Fibroblast of skin of abdomen (primary cell): ENCODE measurements around the gene SBK3.
"Not testable (repeated sequence)": the region's sequence is repeated elsewhere in the genome, so short reads cannot be mapped to it uniquely, and the experiment has no call there.

Source experiments
- DNase-seq: peaks from one replicate; pipeline ENCODE4 v3.0.0-alpha.2; 2013

SBK3 gene

DNA sequence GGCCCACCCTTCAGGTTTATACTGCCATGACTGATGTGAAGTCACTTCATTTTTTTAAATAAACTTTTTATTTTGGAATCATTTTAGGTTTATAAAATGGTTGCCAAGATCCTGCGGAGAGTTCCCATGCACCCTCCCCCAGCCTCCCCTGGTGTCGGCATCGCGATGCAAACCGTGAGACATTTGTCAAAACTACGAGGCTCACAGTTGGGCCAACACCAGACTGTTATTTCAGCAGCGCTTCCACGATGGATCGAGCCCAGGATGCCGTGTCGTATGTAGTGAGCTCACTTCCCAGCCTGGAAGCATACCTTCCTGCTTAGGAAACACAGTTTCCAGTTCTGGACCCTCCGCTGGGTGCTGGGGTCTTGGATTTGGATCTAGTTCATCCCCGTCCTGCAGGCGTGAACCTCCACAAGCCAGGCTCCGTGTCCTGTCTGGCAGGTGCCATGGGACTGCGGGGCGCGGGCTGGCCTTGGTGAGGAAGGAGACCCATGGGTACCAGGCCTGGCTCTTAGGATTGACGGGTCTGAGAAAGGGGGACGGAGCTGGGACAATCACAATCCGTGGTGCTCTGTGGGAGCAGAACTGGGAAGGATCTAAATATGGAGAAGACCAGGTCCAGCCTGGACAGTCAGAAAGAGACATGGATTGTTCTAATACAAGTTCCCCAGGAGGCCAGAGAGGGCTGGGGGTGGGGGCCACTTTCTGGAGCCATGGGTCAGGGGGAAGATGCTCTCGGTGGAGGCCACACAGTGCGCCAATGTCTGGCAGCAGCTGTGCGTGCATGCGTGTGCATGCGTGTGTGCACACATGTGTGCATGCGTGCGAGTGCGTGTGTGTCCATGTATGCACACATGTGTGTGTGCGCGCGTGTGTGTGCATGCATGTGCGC lies 6.0 kb downstream of the SBK3 start:
- no peak for DNase-seq

DNA sequence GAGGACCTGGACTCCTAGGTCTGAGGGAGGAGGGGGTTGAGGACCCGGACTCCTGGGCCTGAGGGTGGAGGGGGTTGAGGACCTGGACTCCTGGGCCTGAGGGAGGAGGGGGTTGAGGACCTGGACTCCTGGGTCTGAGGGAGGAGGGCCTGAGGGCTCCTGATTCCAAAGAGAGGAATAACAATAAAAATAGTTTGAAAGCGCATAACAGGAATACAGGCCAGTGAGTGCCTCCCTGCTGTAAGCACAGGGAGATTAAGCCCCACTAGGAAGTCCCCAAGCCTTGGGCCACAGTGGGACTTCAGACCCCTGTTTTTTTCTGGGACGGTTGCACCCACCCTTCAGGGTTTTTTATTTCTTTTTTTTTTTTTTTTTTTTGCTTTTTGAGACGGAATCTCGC lies 7.2 kb downstream of the SBK3 start:
- DNase-seq, result no peak

- peak; percentile 31 for DNase-seq
These were observed 7.6 kb downstream of the SBK3 start for GRCh38 chr19:55537741-55538111.

DNA sequence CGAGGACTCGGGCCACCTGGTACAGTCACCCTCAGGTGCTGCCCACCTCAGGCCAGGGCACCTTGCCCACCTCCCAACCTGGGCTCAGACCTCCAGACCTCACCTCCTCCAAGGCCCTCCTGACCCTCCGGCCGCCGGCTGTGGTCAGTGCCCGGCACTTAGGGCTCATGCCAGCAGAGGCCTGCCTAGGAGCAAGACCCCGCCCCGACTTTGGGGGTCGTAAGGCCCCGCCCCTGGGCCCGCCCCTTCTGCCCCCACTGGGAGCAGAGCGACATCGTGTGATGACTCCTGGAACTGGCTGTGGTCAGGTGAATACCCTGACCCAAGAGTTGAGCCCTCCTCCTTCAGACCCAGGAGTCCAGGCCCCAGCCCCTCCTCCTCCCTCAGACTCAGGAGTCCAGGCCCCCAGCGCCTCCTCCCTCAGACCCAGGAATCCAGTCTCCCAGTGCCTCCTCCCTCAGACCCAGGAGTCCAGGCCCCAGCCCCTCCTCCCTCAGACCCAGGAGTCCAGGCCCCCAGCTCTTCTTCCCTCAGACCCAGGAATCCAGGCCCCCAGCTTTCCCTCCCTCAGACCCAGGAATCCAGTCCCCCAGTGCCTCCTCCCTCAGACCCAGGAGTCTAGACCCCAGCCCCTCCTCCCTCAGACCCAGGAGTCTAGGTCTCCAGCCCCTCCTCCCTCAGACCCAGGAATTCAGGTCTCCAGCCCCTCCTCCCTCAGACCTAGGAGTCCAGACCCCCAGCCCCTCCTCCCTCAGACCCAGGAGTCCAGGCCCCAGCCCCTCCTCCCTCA lies 8.2 kb downstream of the SBK3 start, which contains the start of gene SBK2:
Gene SBK2, minus strand, starts transcription at position 183 of the 790 bp plus-strand sequence. CDS start 839 bp downstream, outside the sequence.
- no peak for DNase-seq

DNA sequence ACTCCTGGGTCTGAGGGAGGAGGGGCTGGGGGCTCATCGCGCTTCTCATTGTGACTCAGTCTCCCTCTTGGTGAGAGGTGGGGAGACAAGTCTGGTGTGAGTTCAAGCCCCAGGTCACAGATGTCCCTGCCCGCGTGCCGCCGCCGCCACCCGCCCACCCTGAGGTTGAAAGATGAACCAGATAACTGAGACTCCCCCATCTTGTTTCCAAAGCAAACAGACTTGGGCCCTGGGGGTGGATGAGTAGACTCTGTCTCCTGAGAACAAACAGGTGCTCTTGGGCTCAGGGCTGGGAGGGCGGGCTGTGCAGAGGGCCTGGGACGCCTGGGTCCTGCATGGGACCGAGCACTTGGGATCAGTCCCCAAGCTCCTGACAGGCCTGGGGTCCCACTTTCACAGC lies 9.0 kb downstream of the SBK3 start:
- DNase-seq, result no peak

DNA sequence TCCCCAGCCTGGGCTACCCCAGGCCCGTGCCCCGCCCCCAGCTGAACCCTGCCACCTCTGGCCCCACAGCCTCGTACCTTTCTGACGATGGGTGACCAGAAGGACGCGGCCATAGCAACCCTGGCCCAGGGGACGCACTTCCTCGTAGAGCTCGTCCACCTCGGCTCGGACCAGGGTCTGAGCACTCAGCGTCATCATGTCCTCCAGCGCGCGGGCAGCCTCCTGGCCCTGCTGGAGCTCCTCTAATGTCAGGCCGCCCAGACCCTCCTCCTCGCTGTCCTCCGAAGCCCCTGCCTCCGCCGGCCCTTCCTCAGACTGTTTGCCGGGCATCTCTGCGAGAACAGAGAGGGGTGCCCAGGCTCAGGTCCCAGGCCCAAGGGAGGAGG lies 9.4 kb downstream of the SBK3 start:
- no peak for DNase-seq

DNA sequence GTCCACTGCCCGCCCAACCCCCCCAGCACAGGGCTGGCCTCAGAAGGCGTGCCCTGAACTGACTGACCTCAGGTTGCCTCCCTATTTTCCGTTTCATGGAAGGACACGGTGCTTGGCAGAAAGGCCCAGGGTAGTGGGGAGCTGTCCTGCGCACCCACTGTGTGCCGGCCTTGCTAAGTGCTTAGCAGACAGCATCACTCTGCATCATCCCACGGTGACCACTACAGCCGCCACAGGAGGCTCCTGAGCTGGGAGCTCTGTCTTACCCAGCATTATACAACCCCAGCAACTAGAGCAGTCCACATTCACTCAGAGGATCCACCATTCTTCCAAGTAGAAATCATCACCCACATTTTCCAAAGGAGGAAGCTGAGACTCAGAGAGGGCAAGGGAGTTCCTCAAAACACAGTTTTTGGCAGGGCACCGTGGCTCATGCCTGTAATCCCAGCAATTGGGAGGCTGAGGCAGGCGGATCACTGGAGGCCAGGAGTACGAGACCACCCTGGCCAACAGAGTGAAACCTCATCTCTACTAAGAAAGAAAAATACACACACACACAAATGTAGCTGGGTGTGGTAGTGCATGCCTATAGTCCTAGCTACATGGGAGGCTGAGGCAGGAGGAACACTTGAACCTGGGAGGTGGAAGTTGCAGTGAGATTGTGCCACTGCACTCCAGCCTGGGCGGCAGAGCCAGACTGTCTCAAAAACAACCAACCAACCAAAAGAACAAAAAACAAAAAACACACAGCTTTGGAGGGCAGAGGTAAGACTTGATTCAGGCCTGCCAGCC lies 10.0 kb downstream of the SBK3 start:
- no peak for DNase-seq

GRCh38 chr19:55534280-55534679 lies 11.1 kb downstream of the SBK3 start:
- DNase-seq, result not testable (repeated sequence)

DNA sequence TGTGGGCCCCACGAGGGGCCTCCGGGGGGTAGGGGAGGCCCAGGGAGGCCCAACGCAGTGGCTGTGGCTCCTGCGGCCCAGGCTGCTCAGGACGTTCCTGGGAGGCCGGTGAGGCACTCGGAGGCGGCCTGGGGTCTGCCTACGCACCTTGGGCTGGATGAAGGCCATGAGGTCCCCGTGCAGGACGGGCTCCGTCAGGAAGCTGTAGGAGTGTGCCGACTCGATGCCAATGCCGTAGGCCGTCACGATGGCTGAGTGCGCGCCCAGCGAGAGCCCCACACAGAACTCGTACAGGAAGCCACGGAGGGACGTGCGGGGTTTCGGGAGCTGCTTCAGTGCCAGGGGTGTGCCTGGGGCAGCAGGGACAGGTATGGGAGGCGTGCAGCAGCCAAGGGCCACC lies 14.3 kb downstream of the SBK3 start:
- DNase-seq, result no peak

- no peak for DNase-seq
These were observed 15.6 kb downstream of the SBK3 start for GRCh38 chr19:55529636-55530234.

DNA sequence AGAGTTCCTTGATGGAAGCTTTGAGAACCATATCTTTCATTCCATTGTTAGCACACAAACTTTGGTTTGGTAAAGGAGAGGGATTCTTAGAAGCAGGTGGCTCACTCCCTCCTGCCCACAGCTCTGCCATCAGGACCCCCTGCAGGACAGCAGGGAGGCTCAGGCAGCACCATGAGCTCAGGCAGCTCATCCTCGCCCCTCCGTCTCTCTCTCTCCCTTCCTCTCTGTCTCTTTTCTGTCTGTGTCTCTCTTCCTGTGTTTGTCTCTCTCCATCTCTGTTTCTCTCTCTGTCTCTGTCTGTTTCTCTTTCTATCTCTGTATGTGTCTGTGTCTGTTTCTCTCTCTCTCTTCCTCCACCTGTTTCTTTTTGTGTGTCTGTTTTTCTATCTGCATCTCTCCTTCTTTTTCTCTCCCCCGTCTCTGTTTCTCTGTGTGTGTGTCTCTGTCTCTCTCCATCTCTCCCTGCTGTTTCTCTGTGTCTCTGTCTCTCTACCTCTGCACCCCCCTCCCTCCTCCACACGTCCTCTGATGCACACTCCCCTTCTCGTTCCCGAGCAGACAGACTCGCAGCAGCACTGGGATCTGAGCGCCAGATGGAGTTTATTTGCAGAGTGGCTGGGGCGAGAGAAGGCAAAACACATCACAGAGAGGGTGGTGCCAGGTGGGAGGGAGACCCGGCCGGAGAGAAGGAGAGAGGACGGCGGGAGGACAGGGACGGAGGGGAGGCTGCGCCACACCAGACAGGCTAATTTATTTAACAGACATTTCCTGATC lies 17.1 kb downstream of the SBK3 start:
- DNase-seq, result peak; percentile 34

- DNase-seq, result no peak
These were observed 17.9 kb downstream of the SBK3 start for GRCh38 chr19:55527197-55528029.

GRCh38 chr19:55526216-55527196 lies 18.8 kb downstream of the SBK3 start:
- peak; percentile 41 for DNase-seq

DNA sequence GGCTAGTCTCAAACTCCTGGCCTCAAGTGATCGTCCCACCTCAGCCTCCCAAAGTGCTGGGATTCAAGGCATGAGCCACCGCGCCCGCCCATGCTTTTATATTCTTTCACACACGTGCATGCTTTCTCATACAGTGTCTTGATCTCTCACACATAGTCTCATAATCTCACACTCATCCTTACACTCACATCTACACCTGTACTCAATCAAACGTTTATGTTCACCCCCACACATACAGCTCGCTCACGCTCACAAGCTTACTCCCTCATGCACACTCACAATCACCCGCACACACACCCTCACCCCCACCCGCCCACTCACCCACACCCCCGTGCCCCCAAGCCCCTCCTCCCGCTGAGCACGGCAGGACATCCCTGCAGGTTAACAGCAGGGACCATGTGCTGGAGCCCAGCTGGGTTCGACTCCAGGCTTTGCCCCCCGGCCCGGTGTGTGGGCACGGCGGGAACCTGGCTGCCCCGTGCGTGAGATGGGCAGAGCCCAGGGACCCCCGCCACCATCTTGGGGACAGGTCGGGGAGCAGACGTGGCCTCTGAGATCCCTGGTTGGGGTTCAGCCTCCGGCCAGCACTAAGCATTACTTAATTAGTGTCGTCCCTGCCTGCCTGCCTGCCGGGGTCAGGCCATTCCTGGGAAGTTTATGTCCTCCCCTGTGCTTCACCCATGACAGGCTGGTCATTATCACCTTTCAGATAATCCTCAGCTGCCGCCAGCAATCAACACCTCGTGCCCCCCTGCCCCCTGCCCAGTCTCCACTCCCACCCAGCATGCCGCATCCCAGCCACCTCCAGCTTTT lies 19.8 kb downstream of the SBK3 start:
- no peak for DNase-seq

DNA sequence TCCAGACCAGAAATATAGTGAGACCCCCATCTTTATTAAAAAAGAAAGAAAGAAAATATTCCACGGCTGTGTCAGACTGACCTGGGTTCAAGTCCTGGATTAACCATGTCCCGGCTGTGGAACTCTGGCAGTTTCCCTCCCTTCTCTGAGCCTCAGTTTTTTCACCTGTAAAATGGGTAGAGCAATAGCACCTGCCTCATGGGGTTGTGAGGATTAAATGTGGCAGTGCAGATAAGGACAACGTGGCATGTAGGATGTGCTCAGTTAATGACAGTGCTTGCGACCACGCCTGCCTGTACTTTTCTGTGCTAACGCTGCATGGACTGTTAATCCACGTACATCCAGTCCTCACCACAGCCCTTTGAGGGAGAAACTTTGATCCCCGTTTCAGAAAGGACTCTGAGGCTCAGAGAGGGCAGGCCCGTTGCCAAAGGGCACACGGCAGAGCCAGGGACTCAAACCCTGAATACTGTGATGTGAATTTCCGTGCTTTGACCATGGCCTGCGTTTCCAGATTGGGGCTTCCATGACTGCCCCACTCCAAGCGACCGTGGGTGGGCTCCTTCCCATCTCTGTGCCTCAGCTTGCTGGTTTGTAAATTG lies 24.6 kb downstream of the SBK3 start:
- DNase-seq, result no peak

GRCh38 chr19:55519451-55520311 lies 25.7 kb downstream of the SBK3 start:
- peak; percentile 76 for DNase-seq
